IPS-18c (cell line): Measurements from ENCODE around the gene ADGRB2.

Experiments
- H3K4me3 ChIP-seq: 2 replicates; pipeline ENCODE4 v1.7.0; 2013; ENCODE audit warnings: low read depth, mild to moderate bottlenecking, low read length, moderate library complexity; ENCODE audit not compliant: insufficient read depth
- H3K9me3 ChIP-seq: one replicate; pipeline ENCODE4 v1.6.1; 2013; ENCODE audit warnings: mild to moderate bottlenecking, low read length, moderate library complexity; ENCODE audit not compliant: control insufficient read depth, insufficient read depth

Gene ADGRB2

DNA sequence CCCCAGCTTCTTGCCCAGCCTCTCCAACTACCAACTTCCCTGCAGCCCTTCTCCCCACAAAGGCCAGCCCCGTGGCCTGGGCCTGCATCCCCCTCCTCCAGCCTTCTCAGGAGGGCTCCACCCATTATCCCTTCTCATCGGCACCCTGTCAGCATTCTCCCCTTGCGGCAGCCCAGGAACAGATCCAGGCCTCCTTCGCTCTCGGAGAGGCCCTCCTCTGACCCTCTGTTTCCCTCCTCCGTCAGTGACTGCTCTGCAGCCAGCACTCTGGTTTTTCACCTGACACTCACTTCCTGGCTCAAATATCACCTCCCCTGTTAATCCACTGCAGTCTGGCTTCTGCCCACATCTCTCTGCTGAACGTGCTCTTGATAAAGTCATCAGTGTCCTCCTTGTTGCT is 17.5 kb downstream of the ADGRB2 start:
- Histone ChIP-seq H3K4me3 (no peak overlapping the region), H3K9me3 (peaks cover 2% of the 10 kb centered on the region)

DNA sequence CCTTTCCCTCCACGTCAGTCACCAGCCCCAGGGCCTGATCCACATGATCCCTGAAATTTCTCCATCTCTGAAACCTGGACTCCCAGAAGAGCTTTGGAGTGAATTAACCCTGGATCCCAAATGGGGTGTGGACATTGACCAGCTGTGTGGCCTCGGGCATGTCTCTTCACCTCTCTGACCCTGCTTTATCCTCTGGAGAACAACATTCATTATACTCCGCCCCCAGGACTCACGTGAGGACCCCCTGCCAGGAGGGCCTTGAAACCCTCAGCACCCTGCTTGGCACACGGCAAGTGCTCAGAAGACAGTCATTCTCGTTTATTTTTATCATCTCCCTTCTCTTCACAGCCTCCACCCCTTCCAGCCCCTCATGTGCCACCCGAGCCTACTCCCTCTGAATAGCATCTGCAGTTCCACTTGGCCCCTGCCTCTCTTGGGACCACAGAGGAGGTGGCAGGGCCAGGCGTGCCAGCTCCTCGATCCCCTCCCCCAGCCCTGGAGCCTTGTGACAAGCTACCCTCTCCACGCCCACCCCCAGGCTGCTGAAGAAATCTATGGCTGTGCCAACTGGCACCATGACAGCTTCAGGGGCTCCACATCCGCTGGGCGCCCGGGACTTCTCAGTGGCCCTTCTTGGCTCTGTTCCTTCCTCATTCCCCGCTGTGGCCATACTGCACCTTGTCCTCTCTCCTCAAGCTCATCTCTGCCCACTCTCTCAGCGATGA is 18.0 kb downstream of the ADGRB2 start:
- peaks cover 2% of the 10 kb centered on the region for H3K9me3 ChIP-seq
- no peak overlapping the region for H3K4me3 ChIP-seq

DNA sequence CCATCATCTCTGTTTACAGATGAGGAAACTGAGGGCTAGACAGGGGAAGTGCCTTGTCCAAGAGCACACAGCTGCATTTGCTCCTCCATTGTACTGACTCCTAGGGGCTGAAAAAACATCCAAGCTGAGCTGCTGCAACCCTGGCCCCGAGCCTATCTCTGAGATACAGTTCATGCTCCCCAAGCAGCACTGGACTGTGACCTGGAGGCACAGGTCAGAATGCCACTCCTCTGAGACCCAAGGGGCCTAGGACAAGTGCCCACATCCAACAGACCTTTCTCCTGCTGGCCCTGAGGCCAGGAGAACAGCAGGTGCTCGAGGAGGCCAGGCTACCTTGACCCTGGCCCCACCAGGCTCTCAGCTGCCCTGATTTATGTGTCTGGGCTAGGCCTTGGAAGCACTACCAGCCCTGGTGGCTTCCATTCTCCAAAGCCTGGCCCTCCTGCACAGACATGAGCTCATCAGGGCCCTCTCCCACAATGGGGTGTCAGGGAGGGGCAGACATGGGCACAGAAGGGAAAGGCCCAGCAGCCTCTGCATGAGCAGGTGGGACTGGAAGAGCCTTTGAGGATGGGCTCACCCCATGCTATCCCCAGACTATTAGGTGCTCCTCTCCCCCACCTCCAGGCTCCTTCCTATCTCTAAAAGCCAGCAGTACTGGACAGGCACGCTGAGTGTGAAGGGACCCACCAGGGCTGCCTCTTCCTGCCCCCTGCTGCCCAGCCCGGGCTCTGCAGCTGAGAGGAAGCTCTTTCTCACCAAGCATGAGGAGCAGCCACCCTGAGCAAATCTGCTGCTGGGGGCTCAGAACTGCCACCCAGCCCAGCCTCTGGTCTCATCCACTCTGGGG is 18.8 kb downstream of the ADGRB2 start:
- no peaks in the 10 kb centered on the region for H3K9me3 ChIP-seq
- H3K4me3 ChIP-seq: no peak overlapping the region

DNA sequence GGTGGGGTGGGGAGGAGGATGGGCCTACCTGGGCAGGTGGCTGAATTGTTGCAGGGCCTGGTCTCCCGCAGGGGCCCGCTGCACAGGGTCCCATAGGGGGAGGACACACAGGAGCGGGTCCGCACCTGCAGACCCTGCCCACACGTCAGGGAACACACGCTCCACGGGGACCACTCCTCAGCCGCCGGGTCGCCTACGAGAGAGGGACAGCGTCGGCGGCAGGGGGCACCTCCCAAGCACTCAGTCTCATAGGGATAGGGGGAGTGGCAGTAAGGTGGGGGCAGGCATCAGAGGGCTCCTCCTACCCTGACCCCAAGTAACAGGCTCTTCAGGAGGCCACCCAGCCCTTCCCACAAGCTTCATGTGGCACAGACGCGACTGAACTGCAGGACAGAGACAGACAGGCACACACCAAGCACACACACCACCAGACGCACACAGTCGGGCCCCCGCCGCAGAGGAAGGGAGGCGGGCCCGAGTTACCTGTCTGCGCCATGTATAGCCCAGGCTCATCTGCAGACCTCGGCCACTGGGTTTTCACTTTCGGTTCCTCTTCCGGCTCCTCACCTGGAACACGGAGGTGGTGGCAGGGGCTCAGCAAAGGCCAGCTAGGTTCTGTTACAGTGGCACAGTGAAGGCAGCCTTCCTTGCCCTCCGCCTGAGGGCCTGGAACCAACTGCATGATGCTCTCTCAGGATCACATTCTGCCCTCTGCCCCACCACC is 19.8 kb downstream of the ADGRB2 start:
- Histone ChIP-seq H3K4me3 (no peak overlapping the region), H3K9me3 (no peaks in the 10 kb centered on the region)

DNA sequence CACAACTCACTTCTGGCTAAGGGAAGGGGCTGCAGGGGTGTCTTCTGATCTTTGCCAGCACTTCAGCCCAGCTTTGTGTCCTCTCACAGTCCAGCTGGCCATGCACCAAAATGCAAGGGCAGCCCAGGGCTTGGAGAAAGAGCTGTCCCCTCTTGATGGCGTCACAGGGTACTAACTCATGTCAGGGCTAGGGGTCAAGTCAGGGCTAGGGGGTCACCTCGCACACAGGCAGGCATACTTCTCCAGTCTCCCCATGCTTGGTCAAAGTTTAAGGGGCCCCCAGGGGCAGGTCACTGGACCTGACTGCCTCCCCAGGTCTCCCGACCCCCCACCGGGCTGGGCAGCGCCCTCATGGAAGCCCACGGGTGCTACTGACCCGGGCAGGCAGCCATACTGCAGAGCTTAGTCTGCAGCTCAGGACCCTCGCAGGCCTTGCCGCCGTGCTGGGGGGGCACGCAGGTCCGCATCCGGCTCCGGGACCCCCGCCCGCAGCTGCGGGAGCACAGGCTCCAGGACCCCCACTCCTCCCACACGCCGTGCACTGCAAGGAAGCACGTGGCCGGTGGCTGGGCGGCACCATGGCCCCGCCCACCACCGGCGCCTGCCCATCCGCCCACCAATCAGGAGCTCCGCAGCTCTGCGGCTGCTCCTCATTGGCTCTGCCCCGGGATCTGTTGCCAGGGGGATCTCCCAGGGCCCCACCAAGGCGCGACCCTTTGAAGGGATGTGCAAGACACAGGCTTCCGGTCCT is 21.5 kb downstream of the ADGRB2 start:
- Histone ChIP-seq H3K9me3 (no peaks in the 10 kb centered on the region), H3K4me3 (no peak overlapping the region)

DNA sequence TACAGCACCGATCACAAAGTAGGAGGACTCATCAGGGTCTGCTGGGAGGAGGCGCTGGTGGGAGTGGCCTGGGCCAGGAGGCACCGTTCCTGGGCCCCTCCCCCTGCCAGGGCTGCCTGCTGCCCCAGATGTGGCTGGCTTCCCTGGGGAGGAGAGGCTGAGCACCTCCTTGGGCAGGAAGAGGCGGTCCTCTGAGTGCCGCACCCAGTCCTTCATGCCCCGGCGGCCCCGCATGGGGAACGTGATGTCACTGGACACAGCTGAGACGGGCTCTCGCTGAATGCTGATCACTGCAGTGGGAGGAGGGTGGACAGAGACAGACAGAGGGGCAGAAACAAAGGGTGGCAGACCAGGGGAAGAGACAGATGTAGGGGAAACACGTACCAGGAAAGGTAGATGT is 24.8 kb downstream of the ADGRB2 start:
- no peak overlapping the region for H3K4me3 ChIP-seq

DNA sequence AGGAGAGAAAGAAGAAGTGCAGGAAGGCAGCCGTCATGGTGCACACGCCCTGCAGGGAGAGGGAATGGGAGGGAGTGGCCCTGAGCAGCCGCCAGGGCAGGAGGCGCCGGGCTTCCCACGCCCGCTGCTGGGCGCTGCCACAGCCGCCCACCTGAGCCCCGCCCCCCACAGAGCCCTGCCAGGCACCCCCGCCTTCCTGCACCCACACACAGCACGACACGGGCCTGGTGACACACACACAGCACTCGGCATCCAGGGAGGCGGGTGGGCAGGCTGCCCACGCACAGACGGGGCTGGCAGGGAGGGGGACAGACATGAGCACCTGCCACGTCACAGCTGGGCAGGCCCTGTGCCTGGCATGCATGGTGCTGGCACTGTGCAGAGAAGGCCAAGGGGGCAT is 27.5 kb downstream of the ADGRB2 start:
- Histone ChIP-seq H3K9me3 (no peaks in the 10 kb centered on the region), H3K4me3 (no peak overlapping the region)

More for the DNA sequence above, 24.8 kb downstream of the ADGRB2 start:
- H3K9me3 ChIP-seq: no peaks in the 10 kb centered on the region

DNA sequence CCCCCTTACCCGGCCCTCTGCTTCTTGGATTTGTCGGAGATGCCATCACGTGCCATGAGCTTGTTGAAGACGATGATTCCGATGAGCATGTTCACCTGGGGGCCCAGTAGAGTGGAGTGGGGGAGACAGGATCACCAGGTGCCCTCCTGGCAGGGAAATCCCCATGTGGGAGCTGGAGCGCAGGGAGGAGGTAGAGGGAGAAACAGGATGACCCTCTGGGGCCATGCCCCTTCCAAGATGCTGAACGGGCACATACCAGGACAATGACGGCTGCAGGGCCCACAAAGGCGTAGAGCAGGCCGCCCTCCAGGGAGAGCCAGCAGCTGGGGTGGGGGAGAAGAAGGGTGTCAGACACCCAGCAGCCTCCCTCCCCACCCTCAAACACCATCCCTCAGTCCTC is 28.6 kb downstream of the ADGRB2 start:
- no peak overlapping the region for H3K4me3 ChIP-seq
- no peaks in the 10 kb centered on the region for H3K9me3 ChIP-seq

DNA sequence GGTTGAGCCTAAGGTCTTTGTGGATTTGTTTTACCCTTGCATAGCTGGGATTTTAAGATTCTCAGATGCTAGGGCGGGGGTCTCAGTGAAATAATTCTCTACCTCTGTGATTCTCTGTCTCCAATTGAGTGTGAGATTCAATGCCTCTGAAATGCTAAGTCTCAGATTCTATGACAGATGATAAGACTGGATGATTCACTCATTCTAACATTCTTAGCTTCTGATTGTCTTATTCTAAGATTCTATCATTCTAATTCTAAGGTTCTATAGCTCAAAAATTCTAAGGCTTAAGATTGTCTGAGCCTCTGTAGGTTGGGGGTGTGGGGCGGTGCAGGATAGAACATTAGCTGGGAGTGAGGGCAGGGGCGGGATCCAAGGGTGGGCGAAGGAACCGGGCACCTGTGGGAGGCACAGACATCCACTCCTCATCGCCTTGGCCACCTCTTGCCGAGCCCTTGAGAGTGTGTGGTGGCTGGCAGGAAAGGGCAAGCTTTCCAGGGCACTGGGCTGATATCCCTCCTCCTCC is 29.5 kb downstream of the ADGRB2 start:
- no peak overlapping the region for H3K4me3 ChIP-seq
- H3K9me3 ChIP-seq: no peaks in the 10 kb centered on the region

DNA sequence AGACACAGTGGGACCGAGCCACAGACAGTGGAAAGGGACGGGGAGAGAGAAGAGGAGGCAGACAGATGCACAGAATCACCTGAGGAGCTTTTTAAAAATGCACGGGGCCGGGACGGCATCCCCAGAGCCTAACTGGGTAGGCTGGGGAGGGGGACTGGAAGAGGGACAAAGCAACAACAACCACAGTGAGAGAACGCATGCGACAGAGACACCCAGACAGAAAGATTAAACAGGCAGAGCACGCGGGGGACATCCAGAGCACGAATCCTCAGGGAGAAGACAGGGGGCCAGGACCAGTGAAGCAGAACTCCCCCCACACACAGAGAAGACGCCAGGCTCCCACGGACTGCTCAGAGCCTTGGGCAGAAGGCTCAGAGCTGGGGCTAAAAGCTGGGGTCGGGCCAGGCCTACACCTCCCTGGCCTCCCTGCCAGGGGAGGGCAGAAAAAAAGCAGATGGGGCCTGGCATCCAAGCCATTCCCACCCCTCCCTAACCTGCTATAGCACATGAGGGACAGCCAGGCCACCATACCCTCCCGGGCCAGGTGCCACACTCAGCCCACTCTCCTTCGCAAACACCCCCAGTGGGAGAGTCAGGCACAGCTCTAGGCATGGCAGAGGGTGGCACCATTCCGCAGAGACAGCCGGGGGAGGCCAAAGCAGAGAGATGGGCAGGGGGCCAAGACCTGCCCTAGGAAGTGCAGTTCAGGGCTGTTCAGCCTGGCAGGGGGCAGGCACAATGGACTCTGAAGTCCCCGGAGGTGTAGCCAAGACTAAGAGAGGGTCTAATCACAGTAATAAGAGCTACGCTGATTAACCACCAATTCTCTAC is 30.5 kb downstream of the ADGRB2 start:
- Histone ChIP-seq H3K4me3 (no peak overlapping the region), H3K9me3 (no peaks in the 10 kb centered on the region)

DNA sequence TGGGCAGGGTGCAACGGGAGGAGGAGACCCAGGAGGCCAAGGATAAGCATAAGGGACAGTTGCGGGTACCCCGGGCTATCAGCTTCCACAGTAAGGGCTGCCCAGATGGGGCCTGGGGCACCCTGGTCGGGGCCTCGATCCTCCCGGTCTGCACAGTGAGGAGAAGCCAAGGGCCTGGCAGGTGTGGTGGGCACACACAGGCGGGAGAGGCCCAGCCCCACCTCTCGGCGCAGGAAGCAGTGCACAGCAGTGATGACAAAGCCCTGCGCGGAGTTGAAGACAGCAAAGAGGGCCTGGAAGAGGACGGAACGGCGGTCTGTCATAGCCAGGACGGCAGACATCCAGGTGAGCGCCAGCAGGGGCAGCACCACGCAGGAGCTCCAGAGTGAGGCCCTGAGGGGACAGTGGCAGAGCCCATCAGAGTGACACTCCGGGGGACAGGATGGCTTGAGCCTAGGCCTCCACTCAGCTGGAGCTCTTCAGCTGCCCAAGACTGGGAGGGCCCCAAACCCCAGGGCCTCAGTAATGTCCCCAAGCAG is 31.3 kb downstream of the ADGRB2 start:
- Histone ChIP-seq H3K4me3 (no peak overlapping the region), H3K9me3 (no peaks in the 10 kb centered on the region)

DNA sequence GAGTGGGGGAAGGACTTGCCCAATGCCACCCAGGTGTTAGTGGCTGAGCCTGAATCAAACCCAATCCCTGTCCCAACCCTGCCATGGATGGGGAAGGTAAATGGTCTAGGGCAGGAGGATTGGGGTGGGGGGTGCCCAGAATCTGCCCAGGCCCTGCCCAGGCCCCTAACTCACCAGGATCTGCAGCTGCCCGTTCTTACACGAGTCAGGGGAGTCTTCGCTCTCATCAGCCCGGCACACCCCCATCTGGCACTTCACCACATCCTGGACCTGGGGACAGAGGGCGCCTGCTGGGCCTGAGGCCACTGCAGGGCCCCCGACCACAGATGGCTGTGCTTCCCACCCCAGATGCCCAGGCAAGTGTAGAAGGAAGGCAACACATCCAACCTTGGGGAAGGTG is 31.8 kb downstream of the ADGRB2 start:
- H3K4me3 ChIP-seq: no peak overlapping the region
- no peaks in the 10 kb centered on the region for H3K9me3 ChIP-seq

DNA sequence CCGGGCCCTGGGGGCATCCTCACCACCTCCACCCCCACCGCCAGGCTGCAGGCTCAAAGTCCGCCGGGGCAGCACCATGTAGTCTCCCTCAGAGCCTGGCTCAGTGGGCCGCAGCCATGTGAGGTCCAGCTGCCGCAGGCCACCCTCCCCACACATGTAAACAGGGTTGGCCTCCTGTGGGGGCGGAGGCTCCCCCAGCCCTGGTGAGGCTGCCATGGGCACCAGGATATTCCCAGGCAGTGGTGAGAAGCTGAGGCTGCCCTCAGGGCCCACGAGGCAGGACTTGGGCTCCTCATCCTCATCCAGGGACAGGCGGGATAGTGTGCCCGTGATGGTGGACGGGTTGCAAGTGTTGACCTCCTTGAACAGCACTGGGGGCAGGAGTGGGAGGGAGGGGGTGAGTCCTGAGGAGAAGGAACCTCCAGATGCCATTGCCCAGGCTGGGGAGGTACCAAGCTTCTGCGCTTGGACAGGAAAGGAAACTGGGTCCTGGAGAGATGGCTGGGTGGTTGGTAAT is 33.0 kb downstream of the ADGRB2 start:
- H3K9me3 ChIP-seq: no peaks in the 10 kb centered on the region
- no peak overlapping the region for H3K4me3 ChIP-seq

DNA sequence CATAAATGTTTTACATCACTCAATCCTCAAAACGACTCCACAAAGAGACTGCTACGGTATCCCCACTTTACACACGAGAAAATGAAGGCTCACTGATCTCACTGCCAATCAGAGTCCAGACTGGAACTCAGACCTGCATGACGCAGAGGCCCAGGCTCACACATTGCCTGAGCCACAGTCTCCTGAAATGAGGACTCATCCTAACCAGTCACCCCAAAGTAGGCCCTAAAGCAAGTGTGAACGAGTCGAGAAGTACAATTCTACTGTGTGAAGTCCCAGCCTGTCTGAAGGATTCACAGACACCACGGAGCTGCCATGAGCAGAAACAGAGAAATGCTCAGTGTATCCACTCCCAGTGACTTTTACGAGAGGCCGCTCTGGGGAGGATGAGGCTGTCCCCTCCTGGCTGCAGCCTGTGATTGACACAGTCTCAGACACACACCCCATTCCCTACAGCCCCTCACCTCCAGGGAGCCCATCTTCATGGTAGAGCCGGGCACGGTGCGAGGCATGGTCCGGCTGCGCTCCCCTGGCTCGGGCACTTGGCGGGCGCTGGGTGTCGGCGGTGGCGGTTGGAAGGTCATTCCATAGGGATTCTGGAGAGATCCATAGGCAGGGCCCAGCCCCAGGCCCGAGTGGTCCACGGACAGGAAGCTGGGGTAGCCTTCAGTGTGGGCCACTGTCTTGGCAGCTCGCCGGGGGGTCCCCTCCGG is 33.6 kb downstream of the ADGRB2 start:
- Histone ChIP-seq H3K4me3 (no peak overlapping the region), H3K9me3 (no peaks in the 10 kb centered on the region)

DNA sequence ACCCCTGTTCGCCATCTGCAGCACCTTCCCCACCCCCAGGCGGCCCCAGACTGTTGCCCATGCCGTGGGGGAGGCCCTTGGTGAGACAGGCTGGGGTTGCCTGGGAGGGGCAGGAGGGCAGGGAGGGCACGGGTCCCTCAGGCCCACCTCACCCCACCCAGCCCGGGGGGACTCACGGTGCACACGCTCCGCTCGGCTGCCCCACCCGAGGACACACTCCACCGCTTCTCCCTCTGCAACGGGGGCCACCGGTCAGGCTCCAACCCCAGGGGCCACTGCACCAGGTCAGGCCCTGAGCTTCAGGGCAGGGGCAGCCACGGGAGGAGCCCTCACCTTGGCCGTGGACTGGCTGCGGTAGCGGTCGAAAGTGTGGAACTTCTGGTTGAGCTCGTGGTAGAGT is 36.3 kb downstream of the ADGRB2 start:
- no peak overlapping the region for H3K4me3 ChIP-seq
- no peaks in the 10 kb centered on the region for H3K9me3 ChIP-seq
